Neural cell (in vitro differentiated cells): ENCODE results near the gene CAMSAP2.

Source experiments
- POLR2AphosphoS5 ChIP-seq: IDR thresholded peaks from 2 replicates; pipeline ENCODE4 v1.6.1; 2012
- TF ChIP-seq, protein P1 (sequence below): fragments of 450-650 bp; IDR thresholded peaks from 2 replicates; pipeline ENCODE4 v1.5.1; 2014; ENCODE audit warnings: antibody characterized with exemption, mild to moderate bottlenecking, moderate library complexity; ENCODE audit not compliant: poor library complexity, severe bottlenecking

DNA sequence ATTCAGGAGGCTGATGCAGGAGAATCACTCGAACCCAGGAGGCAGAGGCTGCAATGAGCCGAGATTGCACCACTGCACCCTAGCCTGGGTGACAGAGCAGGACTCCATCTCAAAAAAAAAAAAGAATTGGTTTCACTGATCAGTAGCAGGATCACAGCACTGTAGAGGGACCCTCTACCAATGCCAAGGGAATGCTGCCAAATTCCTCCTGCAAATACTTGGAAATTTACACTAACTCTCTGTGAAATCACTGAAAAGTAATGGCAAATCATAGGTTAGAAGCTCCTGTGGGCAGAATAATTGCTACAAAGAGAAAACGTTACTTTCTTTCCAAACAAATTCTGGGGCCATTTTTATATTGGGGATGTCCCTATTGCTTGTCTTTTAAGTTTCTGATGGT lies 127.4 kb downstream of the CAMSAP2 start:
- TF ChIP-seq, protein P1, sequence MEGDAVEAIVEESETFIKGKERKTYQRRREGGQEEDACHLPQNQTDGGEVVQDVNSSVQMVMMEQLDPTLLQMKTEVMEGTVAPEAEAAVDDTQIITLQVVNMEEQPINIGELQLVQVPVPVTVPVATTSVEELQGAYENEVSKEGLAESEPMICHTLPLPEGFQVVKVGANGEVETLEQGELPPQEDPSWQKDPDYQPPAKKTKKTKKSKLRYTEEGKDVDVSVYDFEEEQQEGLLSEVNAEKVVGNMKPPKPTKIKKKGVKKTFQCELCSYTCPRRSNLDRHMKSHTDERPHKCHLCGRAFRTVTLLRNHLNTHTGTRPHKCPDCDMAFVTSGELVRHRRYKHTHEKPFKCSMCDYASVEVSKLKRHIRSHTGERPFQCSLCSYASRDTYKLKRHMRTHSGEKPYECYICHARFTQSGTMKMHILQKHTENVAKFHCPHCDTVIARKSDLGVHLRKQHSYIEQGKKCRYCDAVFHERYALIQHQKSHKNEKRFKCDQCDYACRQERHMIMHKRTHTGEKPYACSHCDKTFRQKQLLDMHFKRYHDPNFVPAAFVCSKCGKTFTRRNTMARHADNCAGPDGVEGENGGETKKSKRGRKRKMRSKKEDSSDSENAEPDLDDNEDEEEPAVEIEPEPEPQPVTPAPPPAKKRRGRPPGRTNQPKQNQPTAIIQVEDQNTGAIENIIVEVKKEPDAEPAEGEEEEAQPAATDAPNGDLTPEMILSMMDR = no peak
- no peak for TF ChIP-seq POLR2AphosphoS5
